HCT116 (cell line): ENCODE data around the gene CHD2. TPM values are rescaled to one million over a fixed set of nuclear protein-coding genes. Genes with fewer than 3 reads are reported as not detected.

Experiments used
- ATAC-seq: fragments of 200-7000 bp; cut with Tn5 transposase; 2 replicates; pipeline ENCODE4 v1.9.1; 2020; ENCODE audit warnings: mild to moderate bottlenecking, moderate library complexity
- BruUV-seq: library from RNA; stranded (reverse); fragments of 400-500 nt; replicated peaks from 2 replicates; lab custom pipeline; 2021; lab: Mats Ljungman, UMichigan
- CTCF ChIA-PET: fragments of 300-600 bp; sonication (Branson Sonifier 250); formaldehyde crosslinking; loops from one replicate; lab custom pipeline; 2021; ENCODE audit warnings: antibody characterized with exemption; lab: Charles Lee
- POLR2A ChIA-PET: fragments of 300-600, 350-600 bp; sonication (Branson Sonifier 250); formaldehyde crosslinking; loops from one replicate; lab custom pipeline; 2021; ENCODE audit warnings: antibody characterized with exemption; lab: Charles Lee
- RAD21 ChIA-PET, 2 experiments: fragments of 300-600 bp; sonication (Branson Sonifier 250); formaldehyde crosslinking; loops; one replicate each; lab custom pipeline; 2023; ENCODE audit warnings: low total read pairs in 2 of 2; ENCODE audit not compliant: uncharacterized antibody in 2 of 2, unreplicated experiment in 2 of 2, low non-redundant PET in 1 of 2; lab: Charles Lee
- DNase-seq: peaks from one replicate; pipeline ENCODE4 v3.0.0-alpha.2; 2010; ENCODE audit warnings: low read depth, low spot score
- H2AFZ ChIP-seq: fragments of 200-600 bp; shearing (Covaris generic), sonication (generic); 2 replicates; pipeline ENCODE4 v1.6.1; 2017; ENCODE audit warnings: low read depth, mixed run types, mixed read lengths, antibody characterized with exemption, low read length; ENCODE audit not compliant: poor library complexity, severe bottlenecking
- H3K27ac ChIP-seq: 2 replicates; pipeline ENCODE4 v1.5.1; 2012; ENCODE audit warnings: low read depth, low read length
- H3K27me3 ChIP-seq: fragments of 200-600 bp; sonication (generic); 2 replicates; pipeline ENCODE4 v1.6.1; 2016; ENCODE audit warnings: mixed run types, low read length, mixed read lengths; ENCODE audit not compliant: insufficient read depth
- H3K36me3 ChIP-seq, 2 experiments: fragments of 200-500 bp in 1 of 2; fragments of 200-600 bp in 1 of 2; sonication (Bioruptor generic) in 1 of 2; sonication (generic) in 1 of 2; 2 replicates each; pipeline versions ENCODE4 v1.5.1 to v1.6.1; 2014 to 2016; ENCODE audit warnings: low read length in 2 of 2, inconsistent platforms in 1 of 2, mixed read lengths in 1 of 2, mixed run types in 1 of 2; ENCODE audit not compliant: insufficient read depth in 2 of 2, control insufficient read depth in 1 of 2
- H3K4me1 ChIP-seq, 2 experiments: fragments of 200-600 bp in 1 of 2; sonication (generic) in 1 of 2; 2 replicates each; pipeline versions ENCODE4 v1.5.1 to v1.6.1; 2012 to 2017; ENCODE audit warnings: low read length in 2 of 2, inconsistent platforms in 1 of 2, mild to moderate bottlenecking in 1 of 2, mixed read lengths in 1 of 2, mixed run types in 1 of 2, moderate library complexity in 1 of 2; ENCODE audit not compliant: insufficient read depth in 2 of 2, control insufficient read depth in 1 of 2
- H3K4me2 ChIP-seq: fragments of 200-600 bp; sonication (generic); 2 replicates; pipeline ENCODE4 v1.6.1; 2017; ENCODE audit warnings: mixed run types, low read length, mixed read lengths
- H3K4me3 ChIP-seq, 2 experiments: fragments of 200-600 bp in 1 of 2; sonication (generic) in 1 of 2; replicated peaks in 1 of 2; 2 replicates each; pipeline ENCODE4 v1.5.1; 2011 to 2016; ENCODE audit warnings: low read length in 2 of 2, control low read depth in 1 of 2, low read depth in 1 of 2, mild to moderate bottlenecking in 1 of 2, mixed read lengths in 1 of 2, mixed run types in 1 of 2
- H3K79me2 ChIP-seq: fragments of 200-600 bp; sonication (generic); 2 replicates; pipeline ENCODE4 v1.6.1; 2017; ENCODE audit warnings: mild to moderate bottlenecking, mixed run types, low read length, moderate library complexity, mixed read lengths; ENCODE audit not compliant: insufficient read depth
- H3K9ac ChIP-seq: fragments of 200-600 bp; sonication (generic); 2 replicates; pipeline ENCODE4 v1.6.1; 2016; ENCODE audit warnings: low read length, mixed read lengths
- H3K9me2 ChIP-seq: fragments of 200-600 bp; sonication (generic), shearing (Covaris generic); 2 replicates; pipeline ENCODE4 v1.6.1; 2017; ENCODE audit warnings: mixed run types, mild to moderate bottlenecking, moderate library complexity; ENCODE audit not compliant: insufficient read depth
- H3K9me3 ChIP-seq, 2 experiments: fragments of 200-500 bp in 1 of 2; fragments of 200-600 bp in 1 of 2; sonication (Bioruptor generic) in 1 of 2; sonication (generic) in 1 of 2; 2 replicates each; pipeline ENCODE4 v1.6.1; 2014 to 2017; ENCODE audit warnings: low read length in 2 of 2, mixed read lengths in 2 of 2, inconsistent platforms in 1 of 2, low read depth in 1 of 2, mild to moderate bottlenecking in 1 of 2, mixed run types in 1 of 2, moderate library complexity in 1 of 2; ENCODE audit not compliant: control insufficient read depth in 1 of 2, insufficient read depth in 1 of 2
- H4K20me1 ChIP-seq: fragments of 200-600 bp; sonication (generic), shearing (Covaris generic); 2 replicates; pipeline ENCODE4 v1.6.1; 2017; ENCODE audit warnings: mixed run types, mild to moderate bottlenecking, moderate library complexity; ENCODE audit not compliant: insufficient read depth
- CBX3 ChIP-seq: IDR thresholded peaks from 2 replicates; pipeline ENCODE4 v1.6.1; 2012; ENCODE audit warnings: low read depth
- CTCF ChIP-seq, 3 experiments: fragments of 200-600 bp in 1 of 3; sonication (generic) in 1 of 3; IDR thresholded peaks in 2 of 3; conservative IDR thresholded peaks in 1 of 3; 2 replicates each; pipeline ENCODE4 v1.5.1; 2012 to 2017; ENCODE audit warnings: low read depth in 2 of 3, low read length in 2 of 3, antibody characterized with exemption in 1 of 3, borderline replicate concordance in 1 of 3, control low read depth in 1 of 3, mild to moderate bottlenecking in 1 of 3, mixed read lengths in 1 of 3, mixed run types in 1 of 3, moderate library complexity in 1 of 3; ENCODE audit not compliant: insufficient read depth in 1 of 3
- EZH2phosphoT487 ChIP-seq: fragments of 200-600 bp; IDR thresholded peaks from 2 replicates; pipeline ENCODE4 v1.6.1; 2018; ENCODE audit warnings: antibody characterized with exemption, borderline replicate concordance
- FOSL1 ChIP-seq: IDR thresholded peaks from 2 replicates; pipeline ENCODE4 v1.6.1; 2012; ENCODE audit warnings: low read depth
- JUND ChIP-seq: IDR thresholded peaks from 2 replicates; pipeline ENCODE4 v1.6.1; 2012
- MAX ChIP-seq: IDR thresholded peaks from 2 replicates; pipeline ENCODE4 v1.6.1; 2012
- POLR2A ChIP-seq: IDR thresholded peaks from 2 replicates; pipeline ENCODE4 v1.7.0; 2011; ENCODE audit warnings: borderline replicate concordance; ENCODE audit not compliant: insufficient read depth, insufficient read length; ENCODE audit errors: extremely low read depth
- POLR2AphosphoS5 ChIP-seq: IDR thresholded peaks from 2 replicates; pipeline ENCODE4 v1.6.1; 2011; ENCODE audit warnings: mild to moderate bottlenecking, low read depth, low read length, moderate library complexity
- RAD21 ChIP-seq: IDR thresholded peaks from 2 replicates; pipeline ENCODE4 v1.6.1; 2012; ENCODE audit warnings: low read depth, mild to moderate bottlenecking
- REST ChIP-seq: IDR thresholded peaks from 2 replicates; pipeline ENCODE4 v1.6.1; 2012; ENCODE audit warnings: low read depth
- SIN3A ChIP-seq: IDR thresholded peaks from 2 replicates; pipeline ENCODE4 v1.6.1; 2012; ENCODE audit warnings: low read depth
- SP1 ChIP-seq: IDR thresholded peaks from 2 replicates; pipeline ENCODE4 v1.6.1; 2012; ENCODE audit warnings: low read depth
- SRF ChIP-seq: IDR thresholded peaks from 2 replicates; pipeline ENCODE4 v1.6.1; 2012; ENCODE audit warnings: low read depth
- ZBTB33 ChIP-seq: IDR thresholded peaks from 2 replicates; pipeline ENCODE4 v1.6.1; 2011; ENCODE audit warnings: mild to moderate bottlenecking, low read length, moderate library complexity; ENCODE audit not compliant: insufficient replicate concordance; ENCODE audit errors: extremely low read depth
- intact Hi-C: fragments of 100-400 bp; cut with micrococcal nuclease; formaldehyde crosslinking; loops from 2 replicates; pipeline ENCODE4 v1.10.0; 2022
- total RNA-seq: library from RNA; stranded (reverse); gene quantifications from one replicate; pipeline ENCODE4 v1.2.1, GENCODE V29; 2021; ENCODE audit not compliant: unreplicated experiment

CHD2 gene
- total RNA-seq, 1 experiment from 2014 or later = 116 TPM

GRCh38 chr15:92898988-92899582 lies 1.0 kb upstream of the CHD2 start (continued):
- TF ChIP-seq REST (no peak), CBX3 (no peak), POLR2AphosphoS5 (no peak), EZH2phosphoT487 (no peak), JUND (no peak), SP1 (no peak)
- TF ChIP-seq, all 23 proteins: peak for 0

- Histone ChIP-seq H3K79me2 (peaks cover 91% of the 10 kb centered on the region), H3K9ac (peak overlapping the region; percentile 87), H3K4me1 (peaks cover 19 to 37% of the 10 kb centered on the region in 2 experiments; a peak in 3 of 4 replicates), H3K9me3 (no peaks in the 10 kb centered on the region), H4K20me1 (peaks cover 6% of the 10 kb centered on the region; the same call in 1 of the 2 replicates), H3K36me3 (peaks cover 15 to 27% of the 10 kb centered on the region in 2 experiments), H3K27ac (peak overlapping the region; percentile 97), H3K9me2 (0 out of 2 replicates have a peak, but pooled peaks cover 4% of the 10 kb centered on the region), H3K27me3 (no peaks in the 10 kb centered on the region), H3K4me2 (peak overlapping the region; percentile 82), H2AFZ (no peak overlapping the region), H3K4me3 (peak overlapping the region; percentile 36 to 69)
- DNase-seq (peak; percentile 45), ATAC-seq (no peak)
- BruUV-seq = no TSS peak
- POLR2A ChIA-PET = interaction anchor here (0.6 to 5.2 kb wide), 20 partner anchors 8 to 102 kb away, joined by 3 to 93 read pairs (median 5); no protein-coding TSS in a partner anchor
- TF ChIP-seq SIN3A (no peak), ZBTB33 (no peak), CTCF (IDR thresholded peaks at IDR 0.05 in 2 of 3, conservative IDR thresholded peaks at IDR 0.05 in 1 of 3; ENCODE audit: borderline replicate concordance in 1 of 3, insufficient read depth in 1 of 3, low read depth in 2 of 3, low read length in 2 of 3) (peak; percentile 37 to 71 (median 43); a peak in 4 of 6 replicates), RAD21 (peak; percentile 40; the same call in 1 of the 2 replicates), SP1 (peak; percentile 38; the same call in 1 of the 2 replicates), CBX3 (0 out of 2 replicates have a peak, but pooled peaks have one; percentile 24), MAX (0 out of 2 replicates have a peak, but pooled peaks have one; percentile 47), FOSL1 (peak; percentile 25; the same call in 1 of the 2 replicates), POLR2A (no peak), SRF (peak; percentile 27; the same call in 1 of the 2 replicates)
- CTCF ChIA-PET = interaction anchor here (0.9 to 2.3 kb wide), 13 partner anchors 11 to 102 kb away, joined by 3 to 17 read pairs (median 5); no protein-coding TSS in a partner anchor
- RAD21 ChIA-PET = interaction anchor here (0.7 to 1.4 kb wide), 2 partner anchors 22 to 96 kb away, joined by 3 read pairs; no protein-coding TSS in a partner anchor
- intact Hi-C loops = no loop called here
Measured at GRCh38 chr15:92899601-92899947, 550 bp upstream of the CHD2 start.
